Ascending aorta (tissue), 2 donors: ENCODE results near the gene FBXW12. TPM values are rescaled to one million over a fixed set of nuclear protein-coding genes. Genes with fewer than 3 reads are reported as not detected.
A peak's percentile ranks its signal among the peaks of the same experiment; 100 is the strongest.

Source experiments
- DNase-seq, 2 donors: peaks; one replicate each; pipeline ENCODE4 v3.0.0-alpha.2; 2019; ENCODE audit warnings: low spot score in 2 of 2
- H3K27ac ChIP-seq, 2 donors: fragments of 200-600 bp; sonication (generic); one replicate each; pipeline ENCODE4 v1.5.1; 2016 to 2017; ENCODE audit warnings: mild to moderate bottlenecking in 1 of 2
- H3K27me3 ChIP-seq: fragments of 200-600 bp; sonication (generic); one replicate; pipeline ENCODE4 v1.5.1; 2017
- H3K36me3 ChIP-seq, 2 donors: fragments of 200-600 bp; sonication (generic); one replicate each; pipeline ENCODE4 v1.5.1; 2016
- H3K4me1 ChIP-seq, 2 donors: fragments of 200-600 bp; sonication (generic); one replicate each; pipeline ENCODE4 v1.5.1; 2016 to 2017; ENCODE audit warnings: mild to moderate bottlenecking in 1 of 2
- H3K4me3 ChIP-seq, 2 donors: fragments of 200-600 bp; sonication (generic); one replicate each; pipeline ENCODE4 v1.5.1; 2016 to 2017; ENCODE audit warnings: mild to moderate bottlenecking in 1 of 2
- H3K9me3 ChIP-seq, 2 donors: fragments of 200-600 bp; sonication (generic); one replicate each; pipeline ENCODE4 v1.5.1; 2016
- intact Hi-C: fragments of 100-400 bp; cut with DNase I; formaldehyde crosslinking; loops from one replicate; pipeline ENCODE4 v1.15.1; 2023
- total RNA-seq: library from RNA; depleted of rRNA; stranded (reverse); fragments of >200 nt; gene quantifications from one replicate; pipeline ENCODE4 v1.1.0, GENCODE V29; 2016
- TF ChIP-seq, protein P1 (sequence below), 3 experiments: fragments of 200-600 bp in 2 of 3; fragments of 450-650 bp in 1 of 3; sonication (generic) in 2 of 3; IDR thresholded peaks; one replicate each; pipeline ENCODE4 v1.5.1; 2016 to 2019; ENCODE audit warnings: antibody characterized with exemption in 3 of 3, mild to moderate bottlenecking in 1 of 3, moderate library complexity in 1 of 3

Gene FBXW12
- total RNA-seq, 1 donor from 2014 or later, result not detected

DNA sequence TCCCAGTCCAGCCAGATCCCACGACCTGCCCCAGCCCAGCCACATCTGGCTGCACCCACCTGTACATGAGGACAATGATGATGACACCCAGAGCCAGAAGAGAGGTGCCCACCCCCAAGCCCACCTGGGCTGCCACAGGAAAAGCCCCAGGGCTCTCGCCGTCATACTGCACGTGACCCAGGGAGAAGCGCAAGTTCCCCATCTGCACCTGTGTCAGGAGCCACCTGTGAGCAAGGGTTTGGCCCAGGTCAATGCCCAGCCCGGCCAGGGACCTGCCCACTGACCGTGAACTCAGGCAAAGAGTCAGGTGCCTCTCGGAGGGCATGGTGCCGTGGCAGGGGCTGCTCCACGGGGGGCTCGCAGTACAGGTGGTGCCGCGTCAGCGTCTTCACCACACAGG, 41.6 kb downstream of the FBXW12 start:
- H3K4me3 ChIP-seq, result no peak overlapping the region
- H3K9me3 ChIP-seq, result no peaks in the 10 kb centered on the region
- TF ChIP-seq, protein P1, sequence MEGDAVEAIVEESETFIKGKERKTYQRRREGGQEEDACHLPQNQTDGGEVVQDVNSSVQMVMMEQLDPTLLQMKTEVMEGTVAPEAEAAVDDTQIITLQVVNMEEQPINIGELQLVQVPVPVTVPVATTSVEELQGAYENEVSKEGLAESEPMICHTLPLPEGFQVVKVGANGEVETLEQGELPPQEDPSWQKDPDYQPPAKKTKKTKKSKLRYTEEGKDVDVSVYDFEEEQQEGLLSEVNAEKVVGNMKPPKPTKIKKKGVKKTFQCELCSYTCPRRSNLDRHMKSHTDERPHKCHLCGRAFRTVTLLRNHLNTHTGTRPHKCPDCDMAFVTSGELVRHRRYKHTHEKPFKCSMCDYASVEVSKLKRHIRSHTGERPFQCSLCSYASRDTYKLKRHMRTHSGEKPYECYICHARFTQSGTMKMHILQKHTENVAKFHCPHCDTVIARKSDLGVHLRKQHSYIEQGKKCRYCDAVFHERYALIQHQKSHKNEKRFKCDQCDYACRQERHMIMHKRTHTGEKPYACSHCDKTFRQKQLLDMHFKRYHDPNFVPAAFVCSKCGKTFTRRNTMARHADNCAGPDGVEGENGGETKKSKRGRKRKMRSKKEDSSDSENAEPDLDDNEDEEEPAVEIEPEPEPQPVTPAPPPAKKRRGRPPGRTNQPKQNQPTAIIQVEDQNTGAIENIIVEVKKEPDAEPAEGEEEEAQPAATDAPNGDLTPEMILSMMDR (IDR thresholded peaks at IDR 0.05), result no peak
- no peaks in the 10 kb centered on the region for H3K27me3 ChIP-seq
- intact Hi-C loops, result no loop called here
- no peak for DNase-seq
- peaks cover 0 to 10% of the 10 kb centered on the region in 2 donors for H3K4me1 ChIP-seq
- H3K27ac ChIP-seq, result peak overlapping the region; percentile 8 to 69
- H3K36me3 ChIP-seq, result peaks cover 90 to 95% of the 10 kb centered on the region in 2 donors

DNA sequence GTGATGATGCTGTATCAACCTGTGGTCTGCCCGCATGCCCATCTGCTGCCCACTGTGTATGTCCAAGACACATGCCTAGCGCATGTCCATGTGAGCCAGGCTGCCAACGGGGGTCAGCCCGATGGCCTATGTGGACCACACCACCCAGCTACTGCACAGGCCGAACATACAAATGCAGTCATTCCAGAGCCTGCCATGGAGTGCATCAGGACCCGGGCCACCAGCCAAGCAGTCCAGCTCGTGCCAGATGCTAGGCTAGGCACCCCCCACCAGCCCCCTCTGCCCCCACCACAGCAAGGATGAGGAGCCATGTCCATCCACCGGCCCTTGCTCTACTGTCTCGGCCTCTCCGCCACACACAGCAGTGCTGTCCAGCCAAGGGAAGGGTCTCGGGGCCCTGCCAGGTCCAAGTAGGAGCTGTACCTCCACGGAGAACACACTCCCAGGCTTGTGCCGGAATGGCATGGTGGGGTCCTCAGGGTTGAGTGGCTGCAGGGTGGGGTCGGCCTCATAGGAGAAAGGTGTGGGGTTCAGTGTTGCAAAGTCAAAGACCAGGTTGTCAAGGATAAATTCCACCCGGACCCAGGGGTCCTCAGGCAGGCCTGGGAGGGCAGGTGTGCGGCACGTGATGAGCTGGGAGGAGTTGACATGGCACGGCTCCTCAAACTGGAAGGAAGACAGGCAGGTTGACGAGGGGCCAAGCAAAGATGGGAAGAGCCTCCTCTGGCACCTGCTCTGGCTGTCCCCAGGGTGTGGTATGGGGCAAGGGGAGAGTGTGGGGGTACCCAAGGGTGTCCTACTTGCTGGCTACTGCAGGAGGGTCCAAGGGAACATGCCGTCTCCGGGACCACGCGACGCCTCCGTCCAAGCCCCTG, 42.6 kb downstream of the FBXW12 start:
- peaks cover 0 to 10% of the 10 kb centered on the region in 2 donors for H3K4me1 ChIP-seq
- H3K9me3 ChIP-seq, result no peaks in the 10 kb centered on the region
- TF ChIP-seq, protein P1 (IDR thresholded peaks at IDR 0.05), result no peak
- intact Hi-C loops, result no loop called here
- no peaks in the 10 kb centered on the region for H3K27me3 ChIP-seq
- H3K27ac ChIP-seq, result peak overlapping the region; percentile 57 to 69
- no peak for DNase-seq
- H3K4me3 ChIP-seq, result no peak overlapping the region
- H3K36me3 ChIP-seq, result peaks cover 90 to 95% of the 10 kb centered on the region in 2 donors

DNA sequence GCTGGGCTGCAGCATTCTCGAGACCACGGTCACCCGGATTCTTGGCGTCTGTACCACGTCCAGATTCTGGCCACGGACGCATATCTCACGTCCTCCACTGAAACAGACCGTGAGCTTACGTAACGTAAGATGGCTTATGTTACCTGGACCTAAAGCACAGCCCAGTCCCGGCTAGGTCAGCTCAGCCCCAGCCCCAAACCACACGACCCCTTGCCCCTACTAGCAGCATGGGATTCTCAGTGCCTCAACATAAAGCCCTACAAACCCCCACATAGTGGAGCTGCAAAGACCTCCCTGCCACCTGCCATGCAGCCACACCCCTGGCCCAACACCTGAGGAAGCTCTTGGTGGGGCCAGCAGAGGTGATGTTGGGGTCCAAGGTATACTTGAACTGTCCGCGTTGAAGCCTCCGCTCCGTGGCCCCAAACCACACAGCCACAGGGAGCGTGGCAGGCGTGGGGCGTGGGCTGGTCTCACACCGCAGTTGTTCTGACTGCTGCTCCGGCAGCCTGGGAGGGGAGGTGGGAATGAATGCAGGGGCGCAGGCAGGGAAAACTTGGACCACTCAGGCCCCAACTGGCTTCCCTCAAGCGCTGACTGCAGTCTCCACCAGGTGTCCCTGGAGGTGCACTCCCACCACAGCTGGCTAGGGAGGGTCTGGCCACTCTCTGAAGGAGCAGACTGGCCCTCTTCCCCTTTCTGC, 43.4 kb downstream of the FBXW12 start:
- peak overlapping the region; percentile 7 to 69 for H3K27ac ChIP-seq
- DNase-seq, result no peak

DNA sequence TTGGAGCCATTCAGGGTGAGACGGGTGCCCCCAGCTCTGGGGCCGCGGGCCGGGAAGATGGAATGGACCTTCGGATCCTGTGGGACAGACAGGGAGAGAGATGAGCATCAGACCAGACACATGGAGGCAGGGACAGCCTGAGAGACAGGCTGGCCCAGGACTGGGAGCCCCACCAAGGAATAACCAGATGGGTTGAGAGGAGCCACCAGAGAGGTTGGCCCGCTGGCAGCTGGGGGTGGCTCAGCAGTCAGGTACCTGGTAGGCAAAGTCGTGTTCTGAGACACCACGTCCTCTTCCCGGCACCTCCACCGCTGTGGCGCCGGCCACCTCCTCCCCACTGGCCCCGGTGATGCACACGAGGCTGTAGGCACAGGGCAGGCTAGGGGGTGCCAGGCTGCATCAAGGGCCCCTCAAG, 44.1 kb downstream of the FBXW12 start:
- Histone ChIP-seq H3K36me3 (peaks cover 90 to 94% of the 10 kb centered on the region in 2 donors), H3K27ac (no peak overlapping the region), H3K4me1 (peaks cover 0 to 10% of the 10 kb centered on the region in 2 donors), H3K27me3 (no peaks in the 10 kb centered on the region), H3K9me3 (no peaks in the 10 kb centered on the region), H3K4me3 (no peak overlapping the region)
- no peak for DNase-seq
- intact Hi-C loops, result no loop called here
- TF ChIP-seq, protein P1 (IDR thresholded peaks at IDR 0.05), result no peak

More for the DNA sequence above, 43.4 kb downstream of the FBXW12 start:
- Histone ChIP-seq H3K27me3 (no peaks in the 10 kb centered on the region), H3K4me3 (no peak overlapping the region), H3K36me3 (peaks cover 90 to 94% of the 10 kb centered on the region in 2 donors), H3K4me1 (peaks cover 0 to 10% of the 10 kb centered on the region in 2 donors), H3K9me3 (no peaks in the 10 kb centered on the region)
- TF ChIP-seq, protein P1 (IDR thresholded peaks at IDR 0.05), result no peak
- intact Hi-C loops, result no loop called here

DNA sequence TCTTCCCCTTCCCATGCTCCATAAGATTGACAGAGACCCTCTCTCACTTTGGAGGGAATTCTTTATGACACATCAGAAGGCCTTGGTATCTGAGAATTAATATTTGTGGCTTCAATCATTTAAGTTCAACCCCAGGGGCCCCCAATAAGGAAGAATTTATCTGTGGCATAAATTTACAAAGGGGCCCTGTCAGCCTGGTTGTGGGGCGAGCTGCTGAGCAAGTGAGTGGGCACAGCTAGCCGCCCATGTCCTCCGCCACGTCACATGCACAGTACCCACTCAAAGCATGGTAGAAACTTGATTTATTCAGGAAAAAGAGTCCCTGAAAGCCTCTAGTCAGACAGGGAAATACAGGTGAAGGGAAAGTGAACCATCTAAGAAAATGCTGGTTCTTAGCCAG, 44.5 kb downstream of the FBXW12 start:
- Histone ChIP-seq H3K27ac (no peak overlapping the region), H3K4me1 (peaks cover 0 to 10% of the 10 kb centered on the region in 2 donors), H3K4me3 (no peak overlapping the region), H3K9me3 (no peaks in the 10 kb centered on the region), H3K36me3 (peaks cover 86 to 93% of the 10 kb centered on the region in 2 donors), H3K27me3 (no peaks in the 10 kb centered on the region)
- DNase-seq, result no peak
- intact Hi-C loops, result no loop called here
- TF ChIP-seq, protein P1 (IDR thresholded peaks at IDR 0.05), result no peak
